HepG2 (cell line): ENCODE results near the gene ALCAM. TPM values are rescaled to one million over a fixed set of nuclear protein-coding genes. Genes with fewer than 3 reads are reported as not detected.

Experiments used
- FLYWCH1 ChIP-seq: sonication (generic); formaldehyde crosslinking; IDR thresholded peaks from 2 replicates; pipeline ENCODE4 v1.8.1; 2023; ENCODE audit warnings: mild to moderate bottlenecking, missing genetic modification reagents
- KLF12 ChIP-seq: sonication (generic); formaldehyde crosslinking; IDR thresholded peaks from 2 replicates; pipeline ENCODE4 v1.4.0; 2020; ENCODE audit warnings: missing genetic modification reagents, borderline replicate concordance
- PPARG ChIP-seq: conservative IDR thresholded peaks from 2 replicates; pipeline ENCODE4 v1.6.1; 2016; ENCODE audit warnings: missing biosample characterization, missing genetic modification reagents
- RXRA ChIP-seq: sonication (generic); formaldehyde crosslinking; IDR thresholded peaks from 2 replicates; pipeline ENCODE4 v1.5.1; 2020; ENCODE audit warnings: missing genetic modification reagents
- YEATS4 ChIP-seq: sonication (generic); formaldehyde crosslinking; IDR thresholded peaks from 2 replicates; pipeline ENCODE4 v1.4.0; 2020; ENCODE audit warnings: missing genetic modification reagents, borderline replicate concordance
- ZFP36 ChIP-seq: fragments of 150-350 bp; IDR thresholded peaks from 2 replicates; pipeline ENCODE4 v1.6.1; 2018; ENCODE audit warnings: borderline replicate concordance, low read length, low read depth; ENCODE audit not compliant: partially characterized antibody
- ZNF224 ChIP-seq: sonication (generic); formaldehyde crosslinking; IDR thresholded peaks from 2 replicates; pipeline ENCODE4 v1.5.0; 2020; ENCODE audit warnings: mild to moderate bottlenecking, missing genetic modification reagents
- ZNF225 ChIP-seq: sonication (generic); formaldehyde crosslinking; IDR thresholded peaks from 2 replicates; pipeline ENCODE4 v1.4.0; 2020; ENCODE audit warnings: mild to moderate bottlenecking, missing genetic modification reagents
- ZNF530 ChIP-seq: sonication (generic); formaldehyde crosslinking; IDR thresholded peaks from 2 replicates; pipeline ENCODE4 v1.5.0; 2020; ENCODE audit warnings: low read depth, mild to moderate bottlenecking, missing genetic modification reagents
- ZNF703 ChIP-seq: sonication (generic); formaldehyde crosslinking; IDR thresholded peaks from 2 replicates; pipeline ENCODE4 v1.5.1; 2020; ENCODE audit warnings: missing genetic modification reagents, mild to moderate bottlenecking, moderate library complexity, borderline replicate concordance
- ZNF713 ChIP-seq: sonication (generic); formaldehyde crosslinking; IDR thresholded peaks from 2 replicates; pipeline ENCODE4 v1.4.0; 2020; ENCODE audit warnings: mild to moderate bottlenecking, missing genetic modification reagents
- polyA plus RNA-seq, 8 experiments: library from polyadenylated mRNA; depleted of rRNA in 3 of 8; stranded (reverse) in 7 of 8; unstranded in 1 of 8; fragments of >200 nt; fragmentation: Illumina TruSeq in 4 of 8; extraction: Trizol in 4 of 8; gene quantifications; 2 replicates each; pipeline versions ENCODE4 v1.2.1 to v1.2.3, GENCODE V29; 2011 to 2016; ENCODE audit warnings: low read depth in 4 of 8, missing spikeins in 1 of 8, mixed read lengths in 1 of 8; ENCODE audit not compliant: insufficient read depth in 1 of 8
- total RNA-seq, 5 experiments: library from RNA; depleted of rRNA; stranded (reverse); fragments of >200 nt; fragmentation: Illumina TruSeq; extraction: Trizol; gene quantifications; 2 replicates each; pipeline ENCODE4 v1.2.3, GENCODE V29; 2016; ENCODE audit warnings: low read depth in 1 of 5
- TF ChIP-seq, protein P1 (sequence below): sonication (generic); formaldehyde crosslinking; IDR thresholded peaks from 2 replicates; pipeline ENCODE4 v1.8.1; 2023; ENCODE audit warnings: missing genetic modification reagents, mild to moderate bottlenecking, borderline replicate concordance
- TF ChIP-seq, protein P2 (sequence below): IDR thresholded peaks from 2 replicates; pipeline ENCODE4 v1.6.1; 2016; ENCODE audit warnings: low read depth, missing genetic modification reagents, missing compliant biosample characterization
- TF ChIP-seq, protein P3 (sequence below): sonication (generic); formaldehyde crosslinking; IDR thresholded peaks from 2 replicates; pipeline ENCODE4 v1.9.0; 2021; ENCODE audit warnings: missing genetic modification reagents, borderline replicate concordance
- TF ChIP-seq, protein P4 (sequence below): sonication (generic); formaldehyde crosslinking; IDR thresholded peaks from 2 replicates; pipeline ENCODE4 v1.4.0; 2020; ENCODE audit warnings: missing genetic modification reagents, borderline replicate concordance
- TF ChIP-seq, protein P5 (sequence below): sonication (generic); formaldehyde crosslinking; IDR thresholded peaks from 2 replicates; pipeline ENCODE4 v1.5.0; 2020; ENCODE audit warnings: mild to moderate bottlenecking, missing genetic modification reagents, borderline replicate concordance

The ALCAM gene
- total and polyA plus RNA-seq, 2 of the 13 experiments (the other 11 are each of a cell fraction or from before 2014, with no cell fraction given): 26.0 to 33.1 TPM

DNA sequence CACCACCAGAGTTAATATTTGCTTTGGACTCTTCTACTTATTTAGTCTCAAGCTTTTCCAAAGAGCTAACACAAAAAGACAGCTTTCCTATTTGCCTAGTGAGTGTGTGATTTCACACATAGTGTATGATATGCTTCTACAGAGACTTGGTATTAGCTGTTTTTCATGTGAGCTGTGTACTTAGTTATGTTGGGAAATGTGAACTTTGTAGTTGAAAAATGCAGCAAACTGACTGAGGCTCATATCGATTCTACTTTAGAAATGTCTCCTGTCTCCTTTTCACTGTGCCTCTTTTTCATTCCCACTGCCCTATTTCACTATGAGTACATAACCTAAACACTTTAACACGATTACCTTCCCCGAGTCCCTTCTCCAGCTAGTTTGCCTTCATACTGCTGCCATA, 136.5 kb downstream of the ALCAM start (continued):
- TF ChIP-seq ZNF224 (no peak), ZNF530 (CRISPR knock-in tag) (no peak), FLYWCH1 (no peak), PPARG (CRISPR knock-in tag) (peak; percentile 80), ZNF703 (CRISPR knock-in tag) (peak; percentile 85; the same call in 1 of the 2 replicates), YEATS4 (CRISPR knock-in tag) (peak; percentile 59; the same call in 1 of the 2 replicates), RXRA (CRISPR knock-in tag) (no peak), ZFP36 (peak; percentile 77), ZNF713 (CRISPR knock-in tag) (no peak), ZNF225 (CRISPR knock-in tag) (no peak), KLF12 (CRISPR knock-in tag) (no peak)
- TF ChIP-seq, protein P1, sequence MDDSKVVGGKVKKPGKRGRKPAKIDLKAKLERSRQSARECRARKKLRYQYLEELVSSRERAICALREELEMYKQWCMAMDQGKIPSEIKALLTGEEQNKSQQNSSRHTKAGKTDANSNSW (CRISPR knock-in tag): no peak
- TF ChIP-seq, protein P2, sequence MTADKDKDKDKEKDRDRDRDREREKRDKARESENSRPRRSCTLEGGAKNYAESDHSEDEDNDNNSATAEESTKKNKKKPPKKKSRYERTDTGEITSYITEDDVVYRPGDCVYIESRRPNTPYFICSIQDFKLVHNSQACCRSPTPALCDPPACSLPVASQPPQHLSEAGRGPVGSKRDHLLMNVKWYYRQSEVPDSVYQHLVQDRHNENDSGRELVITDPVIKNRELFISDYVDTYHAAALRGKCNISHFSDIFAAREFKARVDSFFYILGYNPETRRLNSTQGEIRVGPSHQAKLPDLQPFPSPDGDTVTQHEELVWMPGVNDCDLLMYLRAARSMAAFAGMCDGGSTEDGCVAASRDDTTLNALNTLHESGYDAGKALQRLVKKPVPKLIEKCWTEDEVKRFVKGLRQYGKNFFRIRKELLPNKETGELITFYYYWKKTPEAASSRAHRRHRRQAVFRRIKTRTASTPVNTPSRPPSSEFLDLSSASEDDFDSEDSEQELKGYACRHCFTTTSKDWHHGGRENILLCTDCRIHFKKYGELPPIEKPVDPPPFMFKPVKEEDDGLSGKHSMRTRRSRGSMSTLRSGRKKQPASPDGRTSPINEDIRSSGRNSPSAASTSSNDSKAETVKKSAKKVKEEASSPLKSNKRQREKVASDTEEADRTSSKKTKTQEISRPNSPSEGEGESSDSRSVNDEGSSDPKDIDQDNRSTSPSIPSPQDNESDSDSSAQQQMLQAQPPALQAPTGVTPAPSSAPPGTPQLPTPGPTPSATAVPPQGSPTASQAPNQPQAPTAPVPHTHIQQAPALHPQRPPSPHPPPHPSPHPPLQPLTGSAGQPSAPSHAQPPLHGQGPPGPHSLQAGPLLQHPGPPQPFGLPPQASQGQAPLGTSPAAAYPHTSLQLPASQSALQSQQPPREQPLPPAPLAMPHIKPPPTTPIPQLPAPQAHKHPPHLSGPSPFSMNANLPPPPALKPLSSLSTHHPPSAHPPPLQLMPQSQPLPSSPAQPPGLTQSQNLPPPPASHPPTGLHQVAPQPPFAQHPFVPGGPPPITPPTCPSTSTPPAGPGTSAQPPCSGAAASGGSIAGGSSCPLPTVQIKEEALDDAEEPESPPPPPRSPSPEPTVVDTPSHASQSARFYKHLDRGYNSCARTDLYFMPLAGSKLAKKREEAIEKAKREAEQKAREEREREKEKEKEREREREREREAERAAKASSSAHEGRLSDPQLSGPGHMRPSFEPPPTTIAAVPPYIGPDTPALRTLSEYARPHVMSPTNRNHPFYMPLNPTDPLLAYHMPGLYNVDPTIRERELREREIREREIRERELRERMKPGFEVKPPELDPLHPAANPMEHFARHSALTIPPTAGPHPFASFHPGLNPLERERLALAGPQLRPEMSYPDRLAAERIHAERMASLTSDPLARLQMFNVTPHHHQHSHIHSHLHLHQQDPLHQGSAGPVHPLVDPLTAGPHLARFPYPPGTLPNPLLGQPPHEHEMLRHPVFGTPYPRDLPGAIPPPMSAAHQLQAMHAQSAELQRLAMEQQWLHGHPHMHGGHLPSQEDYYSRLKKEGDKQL (CRISPR knock-in tag): peak; percentile 95
- TF ChIP-seq, protein P3, sequence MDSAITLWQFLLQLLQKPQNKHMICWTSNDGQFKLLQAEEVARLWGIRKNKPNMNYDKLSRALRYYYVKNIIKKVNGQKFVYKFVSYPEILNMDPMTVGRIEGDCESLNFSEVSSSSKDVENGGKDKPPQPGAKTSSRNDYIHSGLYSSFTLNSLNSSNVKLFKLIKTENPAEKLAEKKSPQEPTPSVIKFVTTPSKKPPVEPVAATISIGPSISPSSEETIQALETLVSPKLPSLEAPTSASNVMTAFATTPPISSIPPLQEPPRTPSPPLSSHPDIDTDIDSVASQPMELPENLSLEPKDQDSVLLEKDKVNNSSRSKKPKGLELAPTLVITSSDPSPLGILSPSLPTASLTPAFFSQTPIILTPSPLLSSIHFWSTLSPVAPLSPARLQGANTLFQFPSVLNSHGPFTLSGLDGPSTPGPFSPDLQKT (CRISPR knock-in tag): no peak
- TF ChIP-seq, protein P4, sequence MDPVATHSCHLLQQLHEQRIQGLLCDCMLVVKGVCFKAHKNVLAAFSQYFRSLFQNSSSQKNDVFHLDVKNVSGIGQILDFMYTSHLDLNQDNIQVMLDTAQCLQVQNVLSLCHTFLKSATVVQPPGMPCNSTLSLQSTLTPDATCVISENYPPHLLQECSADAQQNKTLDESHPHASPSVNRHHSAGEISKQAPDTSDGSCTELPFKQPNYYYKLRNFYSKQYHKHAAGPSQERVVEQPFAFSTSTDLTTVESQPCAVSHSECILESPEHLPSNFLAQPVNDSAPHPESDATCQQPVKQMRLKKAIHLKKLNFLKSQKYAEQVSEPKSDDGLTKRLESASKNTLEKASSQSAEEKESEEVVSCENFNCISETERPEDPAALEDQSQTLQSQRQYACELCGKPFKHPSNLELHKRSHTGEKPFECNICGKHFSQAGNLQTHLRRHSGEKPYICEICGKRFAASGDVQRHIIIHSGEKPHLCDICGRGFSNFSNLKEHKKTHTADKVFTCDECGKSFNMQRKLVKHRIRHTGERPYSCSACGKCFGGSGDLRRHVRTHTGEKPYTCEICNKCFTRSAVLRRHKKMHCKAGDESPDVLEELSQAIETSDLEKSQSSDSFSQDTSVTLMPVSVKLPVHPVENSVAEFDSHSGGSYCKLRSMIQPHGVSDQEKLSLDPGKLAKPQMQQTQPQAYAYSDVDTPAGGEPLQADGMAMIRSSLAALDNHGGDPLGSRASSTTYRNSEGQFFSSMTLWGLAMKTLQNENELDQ: no peak
- TF ChIP-seq, protein P5, sequence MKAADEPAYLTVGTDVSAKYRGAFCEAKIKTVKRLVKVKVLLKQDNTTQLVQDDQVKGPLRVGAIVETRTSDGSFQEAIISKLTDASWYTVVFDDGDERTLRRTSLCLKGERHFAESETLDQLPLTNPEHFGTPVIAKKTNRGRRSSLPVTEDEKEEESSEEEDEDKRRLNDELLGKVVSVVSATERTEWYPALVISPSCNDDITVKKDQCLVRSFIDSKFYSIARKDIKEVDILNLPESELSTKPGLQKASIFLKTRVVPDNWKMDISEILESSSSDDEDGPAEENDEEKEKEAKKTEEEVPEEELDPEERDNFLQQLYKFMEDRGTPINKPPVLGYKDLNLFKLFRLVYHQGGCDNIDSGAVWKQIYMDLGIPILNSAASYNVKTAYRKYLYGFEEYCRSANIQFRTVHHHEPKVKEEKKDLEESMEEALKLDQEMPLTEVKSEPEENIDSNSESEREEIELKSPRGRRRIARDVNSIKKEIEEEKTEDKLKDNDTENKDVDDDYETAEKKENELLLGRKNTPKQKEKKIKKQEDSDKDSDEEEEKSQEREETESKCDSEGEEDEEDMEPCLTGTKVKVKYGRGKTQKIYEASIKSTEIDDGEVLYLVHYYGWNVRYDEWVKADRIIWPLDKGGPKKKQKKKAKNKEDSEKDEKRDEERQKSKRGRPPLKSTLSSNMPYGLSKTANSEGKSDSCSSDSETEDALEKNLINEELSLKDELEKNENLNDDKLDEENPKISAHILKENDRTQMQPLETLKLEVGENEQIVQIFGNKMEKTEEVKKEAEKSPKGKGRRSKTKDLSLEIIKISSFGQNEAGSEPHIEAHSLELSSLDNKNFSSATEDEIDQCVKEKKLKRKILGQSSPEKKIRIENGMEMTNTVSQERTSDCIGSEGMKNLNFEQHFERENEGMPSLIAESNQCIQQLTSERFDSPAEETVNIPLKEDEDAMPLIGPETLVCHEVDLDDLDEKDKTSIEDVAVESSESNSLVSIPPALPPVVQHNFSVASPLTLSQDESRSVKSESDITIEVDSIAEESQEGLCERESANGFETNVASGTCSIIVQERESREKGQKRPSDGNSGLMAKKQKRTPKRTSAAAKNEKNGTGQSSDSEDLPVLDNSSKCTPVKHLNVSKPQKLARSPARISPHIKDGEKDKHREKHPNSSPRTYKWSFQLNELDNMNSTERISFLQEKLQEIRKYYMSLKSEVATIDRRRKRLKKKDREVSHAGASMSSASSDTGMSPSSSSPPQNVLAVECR (CRISPR knock-in tag): peak; percentile 25; the same call in 1 of the 2 replicates
